Fibroblast of lung (primary cell): ENCODE data around the gene AGAP1.
"Not testable (repeated sequence)": the region's sequence is repeated elsewhere in the genome, so short reads cannot be mapped to it uniquely, and the experiment has no call there.

Experiments
- EZH2 ChIP-seq: IDR thresholded peaks from 2 replicates; pipeline ENCODE4 v1.5.1; 2012; ENCODE audit warnings: low read length, control low read depth, mild to moderate bottlenecking; ENCODE audit errors: missing control alignments
- TF ChIP-seq, protein P1 (sequence below), 2 donors: IDR thresholded peaks in 1 of 2; conservative IDR thresholded peaks in 1 of 2; 1 replicate in 1 of 2; 2 replicates in 1 of 2; pipeline ENCODE4 v1.5.1; 2011 to 2012; ENCODE audit warnings: low read length in 2 of 2, control low read depth in 1 of 2, inconsistent platforms in 1 of 2, low read depth in 1 of 2, mild to moderate bottlenecking in 1 of 2

DNA sequence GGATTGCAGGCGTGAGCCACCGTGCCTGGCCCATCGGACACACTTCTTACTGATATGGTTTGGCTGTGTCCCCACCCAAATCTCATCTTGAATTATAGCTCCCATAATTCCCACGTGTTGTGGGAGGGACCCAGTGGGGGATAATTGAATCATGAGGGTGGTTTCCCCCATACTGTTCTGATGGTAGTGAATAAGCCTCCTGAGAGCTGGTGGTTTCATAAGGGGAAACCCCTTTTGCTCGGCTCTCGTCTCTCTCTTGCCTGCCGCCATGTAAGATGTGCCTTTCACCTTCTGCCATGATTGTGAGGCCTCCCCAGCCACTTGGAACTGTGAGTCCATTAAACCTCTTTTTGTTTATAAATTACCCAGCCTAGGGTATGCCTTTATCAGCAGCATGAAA lies 109.1 kb downstream of the AGAP1 start:
- TF ChIP-seq, protein P1, sequence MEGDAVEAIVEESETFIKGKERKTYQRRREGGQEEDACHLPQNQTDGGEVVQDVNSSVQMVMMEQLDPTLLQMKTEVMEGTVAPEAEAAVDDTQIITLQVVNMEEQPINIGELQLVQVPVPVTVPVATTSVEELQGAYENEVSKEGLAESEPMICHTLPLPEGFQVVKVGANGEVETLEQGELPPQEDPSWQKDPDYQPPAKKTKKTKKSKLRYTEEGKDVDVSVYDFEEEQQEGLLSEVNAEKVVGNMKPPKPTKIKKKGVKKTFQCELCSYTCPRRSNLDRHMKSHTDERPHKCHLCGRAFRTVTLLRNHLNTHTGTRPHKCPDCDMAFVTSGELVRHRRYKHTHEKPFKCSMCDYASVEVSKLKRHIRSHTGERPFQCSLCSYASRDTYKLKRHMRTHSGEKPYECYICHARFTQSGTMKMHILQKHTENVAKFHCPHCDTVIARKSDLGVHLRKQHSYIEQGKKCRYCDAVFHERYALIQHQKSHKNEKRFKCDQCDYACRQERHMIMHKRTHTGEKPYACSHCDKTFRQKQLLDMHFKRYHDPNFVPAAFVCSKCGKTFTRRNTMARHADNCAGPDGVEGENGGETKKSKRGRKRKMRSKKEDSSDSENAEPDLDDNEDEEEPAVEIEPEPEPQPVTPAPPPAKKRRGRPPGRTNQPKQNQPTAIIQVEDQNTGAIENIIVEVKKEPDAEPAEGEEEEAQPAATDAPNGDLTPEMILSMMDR (conservative IDR thresholded peaks at IDR 0.05 in 1 of 2, IDR thresholded peaks at IDR 0.05 in 1 of 2; ENCODE audit: low read depth in 1 of 2, low read length in 2 of 2): not testable (repeated sequence)
- TF ChIP-seq EZH2: not testable (repeated sequence)
